Heart left ventricle (tissue), 13 donors: ENCODE measurements around the gene BLCAP.

ENCODE experiments used
- CTCF ChIP-seq, 12 donors: fragments of 200-600 bp; sonication (generic) in 4 of 12; IDR thresholded peaks; one replicate each; pipeline versions ENCODE4 v1.5.0 to v1.8.0; 2018 to 2022; ENCODE audit warnings: antibody characterized with exemption in 12 of 12, mild to moderate bottlenecking in 5 of 12
- POLR2A ChIP-seq, 2 donors: fragments of 450-650 bp; IDR thresholded peaks; one replicate each; pipeline ENCODE4 v1.6.1; 2017; ENCODE audit warnings: antibody characterized with exemption in 2 of 2, mild to moderate bottlenecking in 2 of 2, moderate library complexity in 2 of 2
- donor health status: ischemic (EF 13 %, LVEDD 7.1; RV severe dilation, severe dysfunction).
- donor health status: DM: no; HTN: yes; CAD: no.
- donor health status: DM: no; HTN: no; CAD: no.
- donor health status: ischemic (EF 25% LVEDD 6.9; RV normal size, moderate dysfunction).
- donor health status: ischemic (EF 25% LVEDD 5.7; RV mildly dilated, moderate dysfunction).
- donor health status: ischemic (EF 35%, LVEDD 5.7; RV mildly dilated, moderate dysfunction).
- donor health status: nonischemic (EF 11% LVEDD 7.7; RV severe dilation, severe dysfunction).
- donor health status: DM: yes; HTN: yes; CAD: no.
- donor health status: PGD.
- donor health status: ischemic (EF 29% LVEDD 5.4; RV normal size, mild dysfunction).
- donor health status: nonischemic (EF 23%, LVEDD 6.1; RV moderate dilation, normal function).

- TF ChIP-seq CTCF (IDR thresholded peaks at IDR 0.05) (no peak), POLR2A (IDR thresholded peaks at IDR 0.05) (no peak)
These were observed 35.2 kb upstream of the BLCAP start for GRCh38 chr20:37562695-37563480.
